Right lobe of liver (tissue), 6 donors: ENCODE measurements around the gene FRK. TPM values are rescaled to one million over a fixed set of nuclear protein-coding genes. Genes with fewer than 3 reads are reported as not detected.
A peak's percentile ranks its signal among the peaks of the same experiment; 100 is the strongest.

Experiments
- ATAC-seq, 4 donors: fragments of 200-7000 bp; cut with Tn5 transposase; one replicate each; pipeline ENCODE4 v1.9.1; 2020; ENCODE audit warnings: mild to moderate bottlenecking in 4 of 4, moderate library complexity in 4 of 4
- DNase-seq, 3 donors: peaks; one replicate each; pipeline ENCODE4 v3.0.0-alpha.2; 2020
- H3K27ac ChIP-seq, 3 donors: fragments of 200-600 bp; one replicate each; pipeline ENCODE4 v1.8.0; 2022
- H3K27me3 ChIP-seq, 2 donors: fragments of 200-600 bp; one replicate each; pipeline ENCODE4 v1.8.0; 2022
- H3K36me3 ChIP-seq, 4 donors: fragments of 200-600 bp; sonication (generic) in 1 of 4; one replicate each; pipeline versions ENCODE4 v1.5.1 to v1.8.0; 2017 to 2022; ENCODE audit warnings: control low read depth in 1 of 4
- H3K4me1 ChIP-seq, 4 donors: fragments of 200-600 bp; sonication (generic) in 1 of 4; one replicate each; pipeline versions ENCODE4 v1.5.1 to v1.8.0; 2017 to 2022; ENCODE audit warnings: control low read depth in 1 of 4
- H3K4me3 ChIP-seq, 3 donors: fragments of 200-600 bp; one replicate each; pipeline ENCODE4 v1.8.0; 2022
- H3K9me3 ChIP-seq, 4 donors: fragments of 200-600 bp; sonication (generic) in 1 of 4; one replicate each; pipeline versions ENCODE4 v1.5.1 to v1.8.0; 2017 to 2022; ENCODE audit warnings: control low read depth in 1 of 4
- CTCF ChIP-seq, 4 donors: fragments of 200-600 bp in 3 of 4; fragments of 450-650 bp in 1 of 4; IDR thresholded peaks; one replicate each; pipeline versions ENCODE4 v1.5.1 to v1.8.0; 2016 to 2022; ENCODE audit warnings: antibody characterized with exemption in 4 of 4, mild to moderate bottlenecking in 2 of 4
- POLR2A ChIP-seq: fragments of 450-650 bp; IDR thresholded peaks from one replicate; pipeline ENCODE4 v1.6.1; 2017; ENCODE audit warnings: antibody characterized with exemption, mild to moderate bottlenecking
- WGBS: methylation state at CpG from one replicate; pipeline ENCODE4 v1.1.6; 2018; ENCODE audit warnings: low coverage, low lambda C conversion rate; ENCODE audit not compliant: insufficient coverage; ENCODE audit errors: missing lambda C conversion rate; 5-methylcytosine and 5-hydroxymethylcytosine counted together
- intact Hi-C, 2 donors: fragments of 100-400 bp; cut with DNase I; formaldehyde crosslinking; loops; one replicate each; pipeline versions ENCODE4 v1.11.2 to v1.14.1; 2022
- total RNA-seq, 6 experiments: library from RNA; depleted of rRNA in 2 of 6; stranded (reverse); fragments of >200 nt in 2 of 6; fragmentation: NEBNext Ultra II Directional in 3 of 6; extraction: Animal tissue kit (Norgen Biotek cat#: 25700) in 3 of 6; gene quantifications; one replicate each; pipeline versions ENCODE4 v1.1.0 to v1.2.4, GENCODE V29; 2016 to 2023
- donor health status: DM: no; HTN: yes; CAD: no.
- donor health status: DM: no; HTN: no; CAD: no.
- donor health status: DM: no; HTN: no; CAD: no.
- donor health status: DM: no; HTN: yes; CAD: no.
- donor health status: DM: no; HTN: yes; CAD: no.

FRK gene
- total RNA-seq, 6 experiments from 2014 or later = 8.4 to 14.1 (median 11.9) TPM

GRCh38 chr6:116008470-116009243 is 52.0 kb downstream of the FRK start:
- Histone ChIP-seq H3K27ac (no peak overlapping the region), H3K27me3 (no peaks in the 10 kb centered on the region), H3K36me3 (no peaks in the 10 kb centered on the region), H3K4me1 (peaks cover 0 to 40% (median 15%) of the 10 kb centered on the region in 4 donors), H3K9me3 (no peaks in the 10 kb centered on the region), H3K4me3 (no peak overlapping the region)
- WGBS = 43% methylated on average over 6 of the region's 6 CpGs
- DNase-seq (no peak), ATAC-seq (peak; percentile 18 to 24 (median 20))
- intact Hi-C loops = no loop called here
- TF ChIP-seq POLR2A (no peak), CTCF (IDR thresholded peaks at IDR 0.05) (no peak)

- no peaks in the 10 kb centered on the region for H3K9me3 ChIP-seq
- intact Hi-C loops = no loop called here
- no peak for DNase-seq
- ATAC-seq = no peak
- no peak for TF ChIP-seq POLR2A
- no peak for TF ChIP-seq CTCF (IDR thresholded peaks at IDR 0.05)
- no peak overlapping the region for H3K4me3 ChIP-seq
- H3K27me3 ChIP-seq = no peaks in the 10 kb centered on the region
- peaks cover 0 to 10% (median 0%) of the 10 kb centered on the region in 4 donors for H3K36me3 ChIP-seq
- peaks cover 0 to 10% (median 0%) of the 10 kb centered on the region in 4 donors for H3K4me1 ChIP-seq
- whole genome bisulfite sequencing = 96% methylated on average over 4 of the region's 4 CpGs
- no peak overlapping the region for H3K27ac ChIP-seq
Measured at GRCh38 chr6:116004841-116005815, 55.6 kb downstream of the FRK start.

- intact Hi-C loops = no loop called here
- Histone ChIP-seq H3K9me3 (no peaks in the 10 kb centered on the region), H3K27ac (no peak overlapping the region), H3K4me1 (peaks cover 0 to 8% (median 0%) of the 10 kb centered on the region in 4 donors), H3K27me3 (no peaks in the 10 kb centered on the region), H3K4me3 (no peak overlapping the region), H3K36me3 (peaks cover 0 to 10% (median 0%) of the 10 kb centered on the region in 4 donors)
- ATAC-seq (no peak), DNase-seq (no peak)
- 72% methylated on average over 3 of the region's 3 CpGs for WGBS
- TF ChIP-seq CTCF (IDR thresholded peaks at IDR 0.05) = no peak
- no peak for TF ChIP-seq POLR2A
Measured at GRCh38 chr6:116003668-116004067, 57.0 kb downstream of the FRK start.

- intact Hi-C loops = no loop called here
- Histone ChIP-seq H3K9me3 (no peaks in the 10 kb centered on the region), H3K4me1 (peaks cover 0 to 7% (median 0%) of the 10 kb centered on the region in 4 donors), H3K27ac (no peak overlapping the region), H3K36me3 (peaks cover 0 to 10% (median 0%) of the 10 kb centered on the region in 4 donors), H3K27me3 (no peaks in the 10 kb centered on the region), H3K4me3 (no peak overlapping the region)
- DNase-seq (no peak), ATAC-seq (no peak)
- 93% methylated on average over 3 of the region's 5 CpGs for WGBS
- no peak for TF ChIP-seq POLR2A
- TF ChIP-seq CTCF (IDR thresholded peaks at IDR 0.05) = no peak
Measured at GRCh38 chr6:116002756-116003155, 57.9 kb downstream of the FRK start.
